CD14-positive monocyte (primary cell): ENCODE results near the gene POGZ. TPM values are rescaled to one million over a fixed set of nuclear protein-coding genes. Genes with fewer than 3 reads are reported as not detected.
A peak's percentile ranks its signal among the peaks of the same experiment; 100 is the strongest.

Source experiments
- DNase-seq, 3 donors: peaks; one replicate each; pipeline ENCODE4 v3.0.0-alpha.2; 2011 to 2022
- H2AFZ ChIP-seq: 2 replicates; pipeline ENCODE4 v1.6.0; 2012; ENCODE audit warnings: mild to moderate bottlenecking, low read depth, low read length, inconsistent platforms; ENCODE audit not compliant: insufficient read depth, poor library complexity, severe bottlenecking
- H3K27ac ChIP-seq, 2 donors: 1 replicate in 1 of 2; 2 replicates in 1 of 2; pipeline ENCODE4 v1.5.1; 2012 to 2013; ENCODE audit warnings: low read length in 2 of 2, control low read depth in 1 of 2, inconsistent platforms in 1 of 2, low read depth in 1 of 2, mild to moderate bottlenecking in 1 of 2
- H3K27me3 ChIP-seq, 2 donors: one replicate each; pipeline versions ENCODE4 v1.6.0 to v1.6.1; 2011 to 2013; ENCODE audit warnings: low read length in 2 of 2; ENCODE audit not compliant: control insufficient read depth in 2 of 2, insufficient read depth in 2 of 2
- H3K36me3 ChIP-seq, 2 donors: replicated peaks in 1 of 2; 1 replicate in 1 of 2; 2 replicates in 1 of 2; pipeline versions ENCODE4 v1.5.1 to v1.6.1; 2012 to 2013; ENCODE audit warnings: low read length in 2 of 2, control low read depth in 1 of 2, inconsistent platforms in 1 of 2, mild to moderate bottlenecking in 1 of 2; ENCODE audit not compliant: insufficient read depth in 2 of 2, control insufficient read depth in 1 of 2
- H3K4me1 ChIP-seq, 2 donors: 1 replicate in 1 of 2; 2 replicates in 1 of 2; pipeline versions ENCODE4 v1.5.1 to v1.6.1; 2012 to 2013; ENCODE audit warnings: low read length in 2 of 2, control low read depth in 1 of 2, inconsistent platforms in 1 of 2, mild to moderate bottlenecking in 1 of 2, moderate library complexity in 1 of 2; ENCODE audit not compliant: insufficient read depth in 2 of 2, control insufficient read depth in 1 of 2
- H3K4me2 ChIP-seq: replicated peaks from 2 replicates; pipeline ENCODE3; 2012; ENCODE audit warnings: low read length, moderate library complexity, mild to moderate bottlenecking; ENCODE audit not compliant: poor library complexity, severe bottlenecking; ENCODE audit errors: extremely low read depth
- H3K4me3 ChIP-seq, 3 experiments: fragments of 200-600 bp in 1 of 3; sonication (generic) in 1 of 3; replicated peaks in 1 of 3; 1 replicate in 2 of 3; 2 replicates in 1 of 3; pipeline ENCODE4 v1.5.1; 2011 to 2013; ENCODE audit warnings: low read length in 3 of 3, mild to moderate bottlenecking in 3 of 3, control low read depth in 2 of 3, low read depth in 2 of 3, inconsistent platforms in 1 of 3, moderate library complexity in 1 of 3
- H3K79me2 ChIP-seq: 2 replicates; pipeline ENCODE4 v1.6.0; 2012; ENCODE audit warnings: mild to moderate bottlenecking, control low read depth, inconsistent platforms, low read length, moderate library complexity; ENCODE audit not compliant: insufficient read depth
- H3K9ac ChIP-seq: 2 replicates; pipeline ENCODE4 v1.6.0; 2017; ENCODE audit warnings: low read length, mild to moderate bottlenecking; ENCODE audit not compliant: insufficient read depth, poor library complexity, severe bottlenecking
- H3K9me3 ChIP-seq, 2 donors: replicated peaks in 1 of 2; 1 replicate in 1 of 2; 2 replicates in 1 of 2; pipeline versions ENCODE4 v1.5.1 to v1.6.1; 2012 to 2013; ENCODE audit warnings: low read length in 2 of 2, control low read depth in 1 of 2; ENCODE audit not compliant: control insufficient read depth in 1 of 2, insufficient read depth in 1 of 2
- H4K20me1 ChIP-seq: 2 replicates; pipeline ENCODE4 v1.6.0; 2012; ENCODE audit warnings: mild to moderate bottlenecking, low read length, control low read depth, moderate library complexity; ENCODE audit not compliant: insufficient read depth
- H3K27ac Mint-ChIP-seq, 7 donors: one replicate each; pipeline ENCODE4 v1.8.0; 2020; ENCODE audit warnings: mild to moderate bottlenecking in 7 of 7, mixed read lengths in 7 of 7, moderate library complexity in 6 of 7, inconsistent platforms in 2 of 7
- H3K27me3 Mint-ChIP-seq, 3 donors: one replicate each; pipeline ENCODE4 v1.8.0; 2021 to 2022; ENCODE audit warnings: low read depth in 3 of 3, mild to moderate bottlenecking in 3 of 3, mixed read lengths in 3 of 3, moderate library complexity in 3 of 3, inconsistent platforms in 1 of 3
- H3K36me3 Mint-ChIP-seq, 2 donors: one replicate each; pipeline ENCODE4 v1.8.0; 2020; ENCODE audit warnings: mixed read lengths in 2 of 2, inconsistent platforms in 1 of 2, mild to moderate bottlenecking in 1 of 2
- H3K4me1 Mint-ChIP-seq: one replicate; pipeline ENCODE4 v1.8.0; 2020; ENCODE audit warnings: mild to moderate bottlenecking, mixed read lengths
- H3K4me3 Mint-ChIP-seq, 2 donors: one replicate each; pipeline ENCODE4 v1.8.0; 2020; ENCODE audit warnings: mild to moderate bottlenecking in 2 of 2, mixed read lengths in 2 of 2, moderate library complexity in 1 of 2
- H3K9me3 Mint-ChIP-seq, 7 donors: one replicate each; pipeline ENCODE4 v1.8.0; 2020 to 2022; ENCODE audit warnings: mixed read lengths in 7 of 7, mild to moderate bottlenecking in 6 of 7, moderate library complexity in 6 of 7, inconsistent platforms in 2 of 7
- WGBS: methylation state at CpG from one replicate; pipeline ENCODE4 v1.1.5; 2013; ENCODE audit warnings: missing lambda C conversion rate; ENCODE audit not compliant: insufficient coverage; 5-methylcytosine and 5-hydroxymethylcytosine counted together
- intact Hi-C, 2 donors: fragments of 100-400 bp; cut with micrococcal nuclease; formaldehyde crosslinking; loops; one replicate each; pipeline versions ENCODE4 v1.15.0 to v1.15.1; 2023
- polyA plus RNA-seq, 3 donors: library from polyadenylated mRNA; depleted of rRNA in 1 of 3; unstranded in 2 of 3; stranded (reverse) in 1 of 3; fragments of 300-500 nt in 2 of 3; fragments of >200 nt in 1 of 3; fragmentation: Illumina TruSeq in 2 of 3; gene quantifications; 1 replicate in 2 of 3; 2 replicates in 1 of 3; pipeline ENCODE4 v1.2.3, GENCODE V29; 2012 to 2021
- small RNA-seq: library from RNA; depleted of rRNA; stranded (forward); fragments of <200 nt; gene quantifications from one replicate; pipeline ENCODE3, GENCODE V24; 2012; ENCODE audit warnings: low read depth; ENCODE audit not compliant: insufficient read length
- TF ChIP-seq, protein P1 (sequence below): fragments of 200-600 bp; IDR thresholded peaks from one replicate; pipeline ENCODE4 v1.8.0; 2022; ENCODE audit warnings: antibody characterized with exemption, mild to moderate bottlenecking

The POGZ gene
- polyA plus RNA-seq, 3 donors, result 0.75 to 41.7 (median 1.8) TPM

DNA sequence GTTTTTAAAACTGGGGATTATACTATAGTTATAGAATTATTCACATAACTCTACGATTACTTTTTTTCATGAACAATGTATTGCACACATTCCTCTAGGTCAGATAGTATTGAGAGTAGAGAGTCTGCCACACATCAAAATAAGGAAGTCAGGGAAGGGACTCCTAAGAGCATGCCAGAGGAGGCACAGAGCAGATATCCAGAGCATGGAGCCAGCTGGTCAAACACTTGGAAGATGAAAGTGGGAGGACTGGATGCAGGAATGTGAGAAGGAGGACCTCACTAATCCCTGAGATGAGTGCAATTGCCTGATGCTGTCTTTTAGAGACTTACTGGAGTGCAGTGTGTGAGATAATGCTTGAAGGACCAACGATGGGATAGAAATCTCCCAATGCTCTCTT, 102.6 kb downstream of the POGZ start:
- Histone ChIP-seq H3K27ac (no peak overlapping the region), H3K79me2 (no peaks in the 10 kb centered on the region), H3K4me1 (no peaks in the 10 kb centered on the region), H3K9me3 (peaks cover 9 to 10% of the 10 kb centered on the region in 2 donors), H3K9ac (no peak overlapping the region), H3K36me3 (no peaks in the 10 kb centered on the region), H3K4me2 (no peak overlapping the region), H3K4me3 (no peak overlapping the region), H2AFZ (no peak overlapping the region), H4K20me1 (no peaks in the 10 kb centered on the region), H3K27me3 (no peaks in the 10 kb centered on the region)
- Mint-ChIP-seq H3K27me3 (peaks cover 2 to 3% (median 2%) of the 10 kb centered on the region in 3 donors), H3K36me3 (no peaks in the 10 kb centered on the region), H3K27ac (peak overlapping the region in 2 of 7 donors; percentile 12 to 15), H3K9me3 (peaks cover 6 to 13% (median 8%) of the 10 kb centered on the region in 7 donors), H3K4me3 (no peak overlapping the region), H3K4me1 (peaks cover under 1% of the 10 kb centered on the region)
- TF ChIP-seq, protein P1, sequence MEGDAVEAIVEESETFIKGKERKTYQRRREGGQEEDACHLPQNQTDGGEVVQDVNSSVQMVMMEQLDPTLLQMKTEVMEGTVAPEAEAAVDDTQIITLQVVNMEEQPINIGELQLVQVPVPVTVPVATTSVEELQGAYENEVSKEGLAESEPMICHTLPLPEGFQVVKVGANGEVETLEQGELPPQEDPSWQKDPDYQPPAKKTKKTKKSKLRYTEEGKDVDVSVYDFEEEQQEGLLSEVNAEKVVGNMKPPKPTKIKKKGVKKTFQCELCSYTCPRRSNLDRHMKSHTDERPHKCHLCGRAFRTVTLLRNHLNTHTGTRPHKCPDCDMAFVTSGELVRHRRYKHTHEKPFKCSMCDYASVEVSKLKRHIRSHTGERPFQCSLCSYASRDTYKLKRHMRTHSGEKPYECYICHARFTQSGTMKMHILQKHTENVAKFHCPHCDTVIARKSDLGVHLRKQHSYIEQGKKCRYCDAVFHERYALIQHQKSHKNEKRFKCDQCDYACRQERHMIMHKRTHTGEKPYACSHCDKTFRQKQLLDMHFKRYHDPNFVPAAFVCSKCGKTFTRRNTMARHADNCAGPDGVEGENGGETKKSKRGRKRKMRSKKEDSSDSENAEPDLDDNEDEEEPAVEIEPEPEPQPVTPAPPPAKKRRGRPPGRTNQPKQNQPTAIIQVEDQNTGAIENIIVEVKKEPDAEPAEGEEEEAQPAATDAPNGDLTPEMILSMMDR, result no peak
- no CpG with 5 or more reads among the region's 2 CpGs for WGBS
- intact Hi-C loops, result no loop called here
- DNase-seq, result no peak

Small RNA genes within 50 kb of the gene (small RNA-seq; reads per million reads assigned to genes)
- 2.8 reads per million, percentile 19 among the genes with 10 or more reads in this experiment for gene RNY4P25

Other genes with a start within 250 kb of the POGZ start
- 100 to 1,000 TPM; 232 to 266 (median 252) TPM for gene PSMD4, start 204.8 kb downstream of the POGZ start, polyA plus RNA-seq
- gene ZNF687, start 177.2 kb downstream of the POGZ start, polyA plus RNA-seq, result 10 to 100 TPM in 1 of 3 donors, 1 to 10 TPM in 2; 1.3 to 26.5 (median 1.8) TPM
- 100 to 1,000 TPM in 1 of 3 donors, 10 to 100 TPM in 2; 37.8 to 148 (median 50.3) TPM for gene PI4KB, start 132.1 kb downstream of the POGZ start, polyA plus RNA-seq
- gene RFX5, start 112.2 kb downstream of the POGZ start, polyA plus RNA-seq, result 10 to 100 TPM; 39.3 to 66.3 (median 43.5) TPM
- gene SELENBP1, start 86.8 kb downstream of the POGZ start, polyA plus RNA-seq, result under 1 TPM in 2 of 3 donors, not detected in 1; 0.61 to 0.79 TPM
- gene PSMB4, start 59.9 kb downstream of the POGZ start, polyA plus RNA-seq, result 100 to 1,000 TPM in 1 of 3 donors, 10 to 100 TPM in 2; 69.6 to 316 (median 85.6) TPM
- gene CGN, start 51.9 kb upstream of the POGZ start, polyA plus RNA-seq, result not detected
- 1 to 10 TPM; 1.5 to 1.7 (median 1.6) TPM for gene TUFT1, start 80.8 kb upstream of the POGZ start, polyA plus RNA-seq
- gene SNX27, start 152.6 kb upstream of the POGZ start, polyA plus RNA-seq, result 10 to 100 TPM; 40.1 to 57.1 (median 47.6) TPM